ENCODE measurements around the gene HOXB7.

HOXB7 gene

GRCh38 chr17:48636177-48637018, 25.6 kb upstream of the HOXB7 start:
- peak; percentile 58 to 64 for DNase-seq

GRCh38 chr17:48634493-48635208, 23.8 kb upstream of the HOXB7 start:
- DNase-seq: no peak

GRCh38 chr17:48633266-48633677, 22.5 kb upstream of the HOXB7 start:
- no peak for DNase-seq

GRCh38 chr17:48632579-48633265, 21.9 kb upstream of the HOXB7 start:
- DNase-seq: no peak

DNA sequence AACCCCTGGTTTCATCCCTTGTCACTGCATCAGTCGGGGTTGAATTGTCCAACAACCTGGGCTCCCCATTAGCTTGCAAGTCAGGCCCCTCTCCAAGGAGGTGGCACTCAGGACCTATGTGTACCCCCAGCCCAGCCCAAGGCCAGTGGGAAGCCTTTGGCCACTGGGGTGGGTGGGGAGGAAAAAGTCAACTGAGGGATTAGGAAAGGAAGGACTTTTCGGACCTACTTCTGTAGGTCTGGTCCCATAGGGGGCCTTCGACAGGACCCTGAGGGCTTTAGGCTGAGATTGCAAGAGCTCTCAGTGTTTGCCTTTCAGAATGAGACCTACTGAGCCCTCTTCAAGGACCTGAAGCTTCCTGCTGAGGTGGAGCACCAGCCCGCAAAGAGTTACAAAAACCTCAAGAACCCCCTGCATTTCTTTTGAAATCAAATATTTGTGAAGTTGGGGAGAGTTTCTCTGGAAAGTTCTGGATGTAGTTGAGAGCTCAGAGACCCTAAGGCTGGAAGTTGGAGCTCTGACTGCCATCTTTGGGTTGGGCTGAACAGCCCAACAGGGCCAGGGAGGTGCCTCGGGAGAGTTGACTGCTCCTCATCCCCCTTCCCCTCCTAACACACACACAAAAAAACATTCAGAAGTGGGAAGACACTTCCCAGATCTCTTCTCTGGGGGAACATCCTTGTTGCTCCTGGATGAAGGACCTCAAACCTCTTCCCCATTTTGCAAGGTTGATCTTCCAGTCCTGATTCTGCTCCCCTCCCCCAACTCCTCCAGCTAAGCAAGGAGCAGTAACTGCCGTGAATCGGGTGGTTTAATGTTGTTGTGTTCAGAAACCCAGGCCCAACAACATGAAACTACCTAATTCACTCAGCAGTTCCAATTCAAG, 21.1 kb upstream of the HOXB7 start:
- DNase-seq: no peak

GRCh38 chr17:48630925-48631692, 20.3 kb upstream of the HOXB7 start:
- no peak for DNase-seq

DNA sequence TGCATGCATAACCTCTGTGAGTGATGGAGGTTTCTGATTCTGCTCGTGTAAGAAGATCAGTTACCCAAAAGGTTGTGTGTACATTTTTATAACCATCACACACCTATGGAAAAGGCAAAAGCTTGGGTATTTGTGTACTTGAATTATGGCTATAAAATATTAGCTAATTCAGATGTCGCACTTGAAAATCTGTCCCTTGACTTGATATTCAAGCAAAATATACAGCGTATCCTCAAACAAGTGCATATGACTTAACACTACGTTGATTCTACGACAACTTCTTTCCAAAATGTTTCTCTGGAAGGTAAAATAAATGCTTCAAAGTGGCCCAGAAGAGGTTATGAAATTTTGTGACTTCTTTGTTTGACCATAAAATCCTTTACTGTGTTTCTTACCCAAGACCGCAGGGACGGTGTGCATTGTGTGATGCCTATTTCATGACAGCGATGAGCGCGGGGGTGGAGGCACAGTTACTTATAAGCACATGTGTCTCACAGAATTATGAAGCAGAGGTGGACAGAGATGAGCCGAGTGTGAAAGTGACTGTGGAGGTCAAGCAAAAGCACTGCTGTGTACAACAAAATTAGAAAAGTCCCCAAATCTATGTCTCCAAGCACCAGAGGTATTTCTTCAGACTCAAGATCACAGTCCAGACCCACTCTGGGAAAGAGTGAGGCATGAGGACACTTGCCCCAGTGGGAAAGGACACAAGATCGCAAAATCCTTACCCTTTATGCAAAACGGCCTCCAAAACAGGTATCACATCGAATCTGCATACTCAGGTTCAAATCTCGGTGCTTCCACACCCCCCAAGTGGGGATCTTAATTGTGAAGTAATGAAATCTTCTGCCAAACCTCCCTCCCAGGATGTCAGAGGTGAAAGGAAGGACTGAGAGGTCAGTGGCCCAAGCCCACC, 19.4 kb upstream of the HOXB7 start:
- DNase-seq: no peak

GRCh38 chr17:48629411-48629759, 18.6 kb upstream of the HOXB7 start:
- DNase-seq: no peak

- DNase-seq: no peak
These were observed 18.0 kb upstream of the HOXB7 start for GRCh38 chr17:48628649-48629410.

- no peak for DNase-seq
These were observed 17.1 kb upstream of the HOXB7 start for GRCh38 chr17:48627623-48628521.

GRCh38 chr17:48627118-48627597, 16.3 kb upstream of the HOXB7 start:
- DNase-seq: no peak

GRCh38 chr17:48626245-48627117, 15.7 kb upstream of the HOXB7 start, which contains the start of gene HOXB9:
Gene HOXB9 (minus strand): TSS chr17:48626358. CDS start chr17:48626269, 89 bp downstream.
- DNase-seq: peak; percentile 42 to 43

- peak; percentile 27 to 42 for DNase-seq
These were observed 14.9 kb upstream of the HOXB7 start for GRCh38 chr17:48625495-48626244.

GRCh38 chr17:48624544-48625494, 14.0 kb upstream of the HOXB7 start:
- peak in 1 of 2 donors; percentile 36 for DNase-seq

- no peak for DNase-seq
These were observed 13.3 kb upstream of the HOXB7 start for GRCh38 chr17:48624118-48624517.

Measured in CD4-positive, alpha-beta T cell treated with Interleukin-1 beta for 1 hour (primary cell).